Activated CD4-positive, CD25-positive, alpha-beta regulatory T cell treated with anti-CD3 and anti-CD28 coated beads, Interleukin-2, amount 50 U/mL, for 16 hours (primary cell): Measurements from ENCODE around the gene ACSS1.
A peak's percentile ranks its signal among the peaks of the same experiment; 100 is the strongest.

Experiments used
- DNase-seq: peaks from one replicate; pipeline ENCODE4 v3.0.0-alpha.2; 2020; ENCODE audit warnings: low read depth, low spot score

Gene ACSS1

GRCh38 chr20:25058847-25059810 is 1.2 kb upstream of the ACSS1 start:
- DNase-seq: no peak

- DNase-seq: peak; percentile 43
Observed at GRCh38 chr20:25057234-25058050, 497 bp downstream of the ACSS1 start.

GRCh38 chr20:25056690-25057233 is 1.2 kb downstream of the ACSS1 start:
- no peak for DNase-seq

GRCh38 chr20:25055711-25056495 is 2.0 kb downstream of the ACSS1 start:
- DNase-seq: no peak

- no peak for DNase-seq
Observed at GRCh38 chr20:25054995-25055629, 2.8 kb downstream of the ACSS1 start.

- no peak for DNase-seq
Observed at GRCh38 chr20:25054096-25054820, 3.7 kb downstream of the ACSS1 start.

GRCh38 chr20:25053255-25054031 is 4.5 kb downstream of the ACSS1 start:
- no peak for DNase-seq

- DNase-seq: no peak
Observed at GRCh38 chr20:25052255-25053194, 5.4 kb downstream of the ACSS1 start.

- no peak for DNase-seq
Observed at GRCh38 chr20:25051386-25052155, 6.4 kb downstream of the ACSS1 start.

- DNase-seq: no peak
Observed at GRCh38 chr20:25050501-25051350, 7.2 kb downstream of the ACSS1 start.

GRCh38 chr20:25050082-25050481 is 7.9 kb downstream of the ACSS1 start:
- DNase-seq: no peak

GRCh38 chr20:25049261-25050060 is 8.5 kb downstream of the ACSS1 start:
- DNase-seq: no peak

- DNase-seq: no peak
Observed at GRCh38 chr20:25048519-25048952, 9.4 kb downstream of the ACSS1 start.

- no peak for DNase-seq
Observed at GRCh38 chr20:25047766-25048165, 10.2 kb downstream of the ACSS1 start.

- DNase-seq: no peak
Observed at GRCh38 chr20:25046736-25047666, 10.9 kb downstream of the ACSS1 start.
